LHCN-M2 (cell line): ENCODE results near the gene RFTN1. TPM values are rescaled to one million over a fixed set of nuclear protein-coding genes. Genes with fewer than 3 reads are reported as not detected.

Experiments used
- DNase-seq: peaks from one replicate; pipeline ENCODE4 v3.0.0-alpha.2; 2012; ENCODE audit warnings: low read depth
- total RNA-seq: library from RNA; depleted of rRNA; stranded (reverse); fragments of >200 nt; gene quantifications from 2 replicates; pipeline ENCODE4 v1.2.3, GENCODE V29; 2014

RFTN1 gene
- total RNA-seq, 1 experiment from 2014 or later, result 58.2 TPM

GRCh38 chr3:16439163-16439847 is 74.2 kb downstream of the RFTN1 start:
- no peak for DNase-seq

GRCh38 chr3:16437640-16438039 is 75.9 kb downstream of the RFTN1 start:
- DNase-seq, result peak; percentile 80

DNA sequence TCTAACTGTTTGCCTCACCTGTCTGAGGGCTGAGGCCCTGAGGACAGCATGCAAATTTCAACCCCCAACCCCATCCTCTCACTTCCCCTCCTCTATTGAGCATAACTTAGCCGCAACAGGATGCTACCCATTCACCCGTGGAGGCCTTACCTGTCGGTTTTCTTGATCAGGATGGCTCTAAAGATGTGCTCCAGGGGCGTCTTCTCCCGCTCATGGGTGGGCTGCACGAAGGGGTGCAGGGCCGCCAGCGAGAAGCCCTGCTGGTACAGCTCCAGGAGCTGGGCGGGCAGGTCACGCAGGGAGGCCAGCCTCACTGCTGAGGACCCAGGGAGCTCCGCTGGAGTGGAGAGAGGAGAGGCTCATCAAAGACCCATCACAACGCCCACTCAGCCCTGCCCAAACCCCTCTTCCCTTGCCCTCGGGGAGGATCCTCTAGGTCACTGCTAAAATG is 79.8 kb downstream of the RFTN1 start:
- DNase-seq, result no peak

DNA sequence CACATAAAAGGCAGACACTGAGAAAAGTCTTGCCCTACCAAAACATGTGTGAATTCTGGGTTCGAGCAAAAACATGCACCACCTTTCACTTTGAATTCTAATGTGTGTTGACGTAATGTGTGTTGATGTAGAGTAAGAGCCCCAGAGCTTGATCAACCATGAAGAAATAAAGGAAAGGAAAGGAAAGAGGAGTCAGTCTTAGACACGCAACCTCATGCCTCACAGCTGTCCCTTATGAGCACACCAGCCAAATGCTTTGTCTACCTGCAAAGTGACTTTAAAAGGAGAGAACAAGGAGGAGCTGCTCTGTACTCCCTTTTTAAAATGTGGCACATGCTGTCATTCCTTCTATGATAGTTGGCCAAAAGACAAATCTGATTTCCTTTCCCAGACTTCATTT is 80.8 kb downstream of the RFTN1 start:
- no peak for DNase-seq

DNA sequence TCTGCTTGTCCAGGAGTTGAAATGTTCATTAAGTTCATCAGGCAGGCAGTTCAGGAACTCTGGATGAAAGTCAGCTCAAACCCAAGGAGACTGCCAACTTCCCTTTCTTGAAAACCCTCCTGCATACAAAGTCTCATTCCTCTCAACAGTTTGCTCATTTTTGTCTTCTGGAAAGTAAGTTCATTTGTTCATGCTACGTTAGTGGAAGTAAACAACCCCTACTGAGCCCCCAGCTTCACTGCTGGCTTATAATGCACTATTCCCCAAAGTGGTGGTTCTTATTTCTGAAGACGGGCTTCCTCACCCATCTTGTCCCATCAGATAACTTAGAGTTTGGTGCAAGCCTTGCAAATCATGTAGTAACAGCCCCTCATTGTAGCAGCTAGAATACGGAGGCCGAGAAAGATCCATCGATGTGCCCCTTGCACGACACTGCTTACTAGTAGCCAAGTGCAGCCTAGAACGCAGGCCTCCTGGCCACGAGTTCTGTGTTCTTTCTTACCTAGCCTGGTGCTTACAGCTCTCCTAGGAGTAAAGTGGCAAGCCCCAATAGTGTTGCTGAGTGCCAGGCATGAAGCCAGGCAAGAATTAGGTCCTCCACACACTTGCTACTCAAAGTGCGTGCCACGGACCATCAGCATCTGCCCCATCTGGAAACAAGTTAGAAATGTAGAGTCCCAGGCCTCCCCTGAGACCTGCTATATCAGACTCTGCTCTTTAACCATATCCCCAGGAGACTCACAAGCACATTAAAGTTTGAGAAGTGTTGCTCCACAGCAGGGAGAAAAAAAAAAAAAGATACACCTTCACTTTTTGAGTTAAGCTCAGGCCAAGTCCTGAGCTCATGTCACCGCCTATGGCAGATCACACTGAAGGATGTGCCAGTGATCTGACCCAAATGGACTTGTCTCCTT is 82.5 kb downstream of the RFTN1 start:
- DNase-seq, result no peak

DNA sequence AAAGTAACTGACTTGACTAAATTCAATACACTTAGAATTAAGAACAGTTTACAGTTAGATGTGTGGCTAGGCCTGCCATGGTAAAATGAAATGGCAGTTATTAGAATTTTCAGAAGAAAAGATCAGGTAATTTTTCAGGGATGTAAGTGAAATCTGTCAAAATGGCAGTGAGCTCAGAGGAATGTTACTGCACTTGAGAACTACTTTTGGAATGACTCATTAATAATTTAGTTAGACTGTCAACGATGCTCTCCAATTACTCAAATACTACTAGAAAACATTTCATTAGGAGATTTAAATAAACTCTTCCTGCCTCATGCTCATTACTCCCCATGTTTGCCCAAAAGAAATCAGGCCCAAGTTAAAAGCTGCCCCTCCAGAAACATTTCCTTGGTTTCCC is 84.4 kb downstream of the RFTN1 start:
- no peak for DNase-seq

DNA sequence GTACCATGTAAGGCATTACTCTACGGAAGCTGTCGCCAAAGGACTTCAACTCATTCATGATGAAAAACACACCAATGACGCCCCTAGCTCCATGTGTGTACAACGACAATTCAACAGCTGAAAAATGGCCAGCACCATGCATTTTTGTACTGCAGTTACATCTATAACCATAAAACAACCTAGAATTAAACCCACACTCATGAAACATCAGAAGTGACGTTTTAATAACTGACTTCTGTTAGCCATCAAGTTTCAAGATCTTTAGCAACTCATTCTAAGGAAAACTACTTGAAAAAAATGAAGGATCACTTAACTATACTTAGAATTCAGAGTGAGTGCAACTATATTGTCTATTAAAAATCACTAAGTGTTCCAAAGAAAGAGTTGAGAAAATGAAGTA is 84.9 kb downstream of the RFTN1 start:
- no peak for DNase-seq

DNA sequence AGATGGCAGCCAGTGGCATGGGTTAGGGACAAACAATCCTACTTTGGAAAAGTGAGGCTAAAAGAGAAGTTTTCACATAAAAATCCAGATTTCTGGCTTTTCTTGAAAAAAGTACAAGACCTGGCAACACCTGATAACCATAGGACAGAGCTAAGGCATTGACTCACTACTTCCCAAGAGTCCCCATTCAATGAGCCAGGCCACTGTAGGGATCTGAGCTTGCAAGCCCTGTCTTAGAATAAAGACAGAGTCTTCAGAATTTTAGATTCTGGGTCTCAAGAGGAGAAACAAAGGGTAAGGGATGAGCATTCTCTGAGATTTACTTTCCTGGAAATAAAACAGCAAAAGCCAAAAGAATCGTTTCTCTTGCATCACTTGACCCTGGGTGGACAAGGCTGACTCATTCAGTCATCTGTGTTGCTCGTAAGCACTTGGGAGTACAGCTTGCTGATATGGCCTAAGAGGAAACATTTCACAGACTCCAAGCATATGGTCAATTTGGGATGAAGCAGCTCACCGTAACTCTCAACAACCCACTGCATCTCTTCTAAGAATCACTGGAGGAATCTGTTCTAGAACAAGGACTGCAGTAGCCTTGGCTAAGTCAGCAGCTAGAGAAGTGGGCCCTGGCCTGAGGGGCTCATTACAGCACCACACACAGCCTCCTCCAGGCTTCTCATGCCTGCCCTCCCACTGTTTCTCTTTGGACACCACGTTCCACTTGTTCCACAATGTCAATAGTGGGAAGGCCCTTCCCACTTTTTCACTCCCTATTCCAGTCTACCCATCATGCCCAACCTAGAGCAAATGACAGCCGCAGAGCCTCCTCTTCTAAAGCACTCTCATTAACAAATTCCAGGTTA is 86.2 kb downstream of the RFTN1 start:
- peak; percentile 89 for DNase-seq

- no peak for DNase-seq
Observed at GRCh38 chr3:16426665-16427064, 86.8 kb downstream of the RFTN1 start.

DNA sequence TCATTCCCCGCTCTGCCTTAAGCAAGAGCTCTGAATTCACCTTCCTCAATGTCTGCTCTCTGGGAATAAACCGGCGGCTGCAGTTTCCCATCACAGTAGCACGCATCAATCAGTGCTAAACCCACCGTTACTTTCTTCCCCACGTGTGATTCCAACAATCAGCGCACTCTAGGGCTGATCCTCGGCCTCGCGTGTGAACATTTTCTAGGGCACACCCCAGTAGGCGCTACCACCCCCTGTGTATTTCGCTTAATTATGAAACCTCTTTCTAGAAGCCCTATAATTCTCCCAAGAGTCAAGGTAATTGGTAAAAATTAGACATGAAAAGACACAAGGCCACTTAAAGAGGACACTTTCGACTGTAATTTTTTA is 87.5 kb downstream of the RFTN1 start:
- DNase-seq, result no peak

DNA sequence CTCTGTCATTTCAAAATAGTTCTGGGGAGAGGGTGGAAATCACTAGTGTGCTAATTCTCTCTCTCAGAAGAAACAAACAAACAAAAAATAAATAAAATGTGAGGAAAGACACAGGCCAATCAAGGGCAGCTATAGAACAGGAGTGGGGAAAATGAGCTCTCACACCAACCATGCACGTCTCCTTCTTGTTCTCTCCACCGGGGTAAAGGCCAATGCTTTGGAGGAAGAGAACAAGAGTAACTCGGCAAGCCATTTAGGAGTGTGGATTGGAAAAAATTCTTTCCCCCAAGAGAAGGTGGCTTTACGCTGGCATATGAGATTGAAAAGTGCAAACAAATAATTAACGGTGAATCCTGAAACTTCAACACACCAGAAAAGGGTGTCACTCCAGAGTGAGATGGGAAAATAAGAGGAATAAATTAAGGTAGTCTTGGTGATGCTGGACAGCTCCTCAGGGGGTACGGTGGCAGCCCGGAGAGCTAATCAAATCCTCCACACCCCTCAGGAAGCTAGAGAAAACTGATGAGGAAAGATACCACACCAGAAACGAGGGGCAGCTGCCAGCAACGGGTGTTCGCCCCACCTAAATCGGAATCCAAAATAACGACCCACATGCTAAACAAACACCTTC is 88.0 kb downstream of the RFTN1 start:
- no peak for DNase-seq

GRCh38 chr3:16423947-16424673 is 89.4 kb downstream of the RFTN1 start:
- DNase-seq, result no peak

DNA sequence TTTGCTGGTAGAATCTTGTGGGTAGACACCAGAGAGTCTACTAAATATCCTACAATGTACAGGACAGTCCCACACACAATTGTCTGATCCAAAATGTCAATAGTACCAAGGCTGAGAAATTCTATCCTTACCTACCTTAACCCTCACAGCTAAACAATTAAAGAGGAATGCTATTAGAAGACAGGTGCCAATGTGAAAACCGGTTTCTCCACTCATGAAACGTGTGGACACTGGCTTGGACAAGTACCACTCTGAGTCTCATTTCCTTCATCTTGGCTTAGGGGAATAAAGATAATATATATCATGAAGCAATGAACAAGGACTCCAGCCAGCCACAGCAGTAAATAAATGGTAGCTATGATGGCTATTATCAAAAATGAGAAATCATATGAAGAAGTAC is 90.2 kb downstream of the RFTN1 start:
- no peak for DNase-seq

DNA sequence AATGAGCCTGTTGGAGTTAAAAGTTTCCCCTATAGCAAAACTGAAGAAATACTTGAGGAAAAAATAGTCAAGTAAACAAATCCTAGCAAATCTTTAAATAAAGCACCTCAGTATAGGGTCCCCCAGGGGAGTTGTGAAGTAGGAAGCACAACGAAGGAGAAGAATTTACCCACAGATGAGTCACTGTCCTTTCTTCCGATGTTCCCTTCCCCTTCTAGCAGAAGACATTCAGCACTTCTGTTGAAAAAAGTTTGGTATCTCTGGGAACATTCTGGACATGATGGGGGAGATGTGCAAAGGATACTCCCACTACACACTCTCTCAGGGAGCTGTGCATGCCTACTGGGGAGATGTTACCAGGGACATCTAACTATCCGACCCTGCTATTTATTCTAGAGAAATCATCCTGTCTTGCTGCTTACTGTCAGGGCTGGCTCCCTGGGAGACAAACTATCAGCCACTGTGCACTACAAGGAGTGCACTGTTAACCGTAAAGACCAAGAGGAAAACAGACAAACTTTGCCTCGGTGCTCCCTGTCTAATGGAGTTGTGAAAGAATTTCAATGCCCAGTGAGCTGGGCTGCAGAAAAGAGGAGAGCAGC is 93.8 kb downstream of the RFTN1 start:
- peak; percentile 75 for DNase-seq

- no peak for DNase-seq
Observed at GRCh38 chr3:16417945-16418739, 95.4 kb downstream of the RFTN1 start.

GRCh38 chr3:16415911-16416476 is 97.5 kb downstream of the RFTN1 start:
- no peak for DNase-seq

- DNase-seq, result no peak
Observed at GRCh38 chr3:16413321-16413720, 100.2 kb downstream of the RFTN1 start.

GRCh38 chr3:16412192-16412800 is 101.2 kb downstream of the RFTN1 start:
- no peak for DNase-seq

DNA sequence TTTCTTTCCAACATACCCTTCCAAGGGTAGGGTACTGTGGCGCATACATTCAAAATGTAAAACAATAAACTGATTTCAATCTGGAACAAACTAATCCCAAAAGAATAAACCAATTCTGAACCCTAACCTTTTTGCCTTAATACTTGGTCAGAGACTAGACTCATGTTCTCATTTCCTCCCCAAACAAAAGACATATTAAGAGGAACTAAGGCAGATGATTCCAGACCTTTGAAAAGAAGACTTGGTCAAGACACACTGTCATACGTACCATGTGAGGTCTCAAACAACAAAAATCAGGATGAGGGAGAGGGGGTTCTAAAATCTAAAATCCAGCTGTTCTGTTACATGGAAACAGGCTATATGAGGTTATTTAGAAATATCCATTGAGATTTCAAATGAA is 102.1 kb downstream of the RFTN1 start:
- DNase-seq, result no peak
